Activated effector memory CD4-positive, alpha-beta T cell treated with anti-CD3 and anti-CD28 coated beads, Interleukin-2, amount 50 U/mL, for 16 hours (primary cell): Measurements from ENCODE around the gene UGT1A6.
A peak's percentile ranks its signal among the peaks of the same experiment; 100 is the strongest.

Experiments
- DNase-seq: peaks from one replicate; pipeline ENCODE4 v3.0.0-alpha.2; 2020

The UGT1A6 gene

DNA sequence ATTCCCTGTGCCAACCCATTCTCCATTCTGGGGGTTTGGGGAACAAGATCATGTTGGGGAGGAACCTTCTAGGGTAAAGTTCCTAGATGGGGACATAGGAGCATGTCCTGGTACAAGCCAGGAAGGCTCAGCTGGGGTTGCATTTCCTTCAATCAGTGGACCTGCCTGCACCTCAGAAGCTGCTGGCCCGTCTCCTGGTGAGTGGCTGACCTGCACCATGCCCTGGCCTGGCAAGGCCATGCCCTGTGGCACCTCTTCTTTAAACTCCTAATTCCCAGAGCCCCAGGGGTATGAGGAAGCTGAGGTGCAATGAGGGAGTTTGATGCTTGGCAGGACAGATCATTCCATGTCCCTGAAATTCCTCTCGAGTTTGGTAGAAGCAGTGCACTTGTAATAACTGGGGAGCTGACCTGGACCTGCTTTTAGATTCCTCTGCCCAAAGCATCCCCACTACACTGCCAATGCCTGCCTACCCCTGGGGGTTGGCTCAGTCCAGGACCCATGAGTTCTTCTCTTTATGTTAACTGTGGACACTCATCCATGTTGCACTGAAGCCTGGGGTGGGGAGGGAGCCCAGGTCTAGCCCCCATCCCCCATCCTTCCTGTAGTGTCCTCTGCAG is 110.7 kb downstream of the UGT1A6 start:
- peak; percentile 42 for DNase-seq

- no peak for DNase-seq
These were observed 111.3 kb downstream of the UGT1A6 start for GRCh38 chr2:233803994-233804393.

- peak; percentile 50 for DNase-seq
These were observed 114.7 kb downstream of the UGT1A6 start for GRCh38 chr2:233807215-233807865.

- DNase-seq: peak; percentile 57
These were observed 115.6 kb downstream of the UGT1A6 start for GRCh38 chr2:233807966-233808935.

- peak; percentile 43 for DNase-seq
These were observed 117.7 kb downstream of the UGT1A6 start for GRCh38 chr2:233810385-233810784.

GRCh38 chr2:233811087-233811486 is 118.4 kb downstream of the UGT1A6 start:
- peak; percentile 43 for DNase-seq

DNA sequence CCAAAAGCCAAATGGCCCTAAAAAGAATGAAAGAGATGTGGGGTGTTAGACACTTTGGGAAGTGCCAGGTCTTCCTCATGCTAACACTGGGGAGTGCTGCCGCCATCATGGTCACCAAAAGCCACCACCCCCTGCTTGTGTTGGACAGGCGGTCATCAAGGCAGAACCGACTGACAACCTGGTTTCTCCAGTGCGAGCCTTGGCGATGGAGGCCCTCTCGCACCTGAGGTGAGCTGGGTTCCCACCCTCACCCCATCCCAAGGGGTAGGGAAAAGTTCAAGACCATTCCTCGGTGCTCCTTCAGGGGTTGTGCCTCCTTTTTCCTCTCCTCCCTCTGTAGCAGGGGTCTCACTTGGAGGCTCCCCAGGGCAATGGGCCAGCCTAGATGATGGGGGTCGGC is 119.0 kb downstream of the UGT1A6 start:
- peak; percentile 37 for DNase-seq

GRCh38 chr2:233813236-233814055 is 120.8 kb downstream of the UGT1A6 start:
- DNase-seq: peak; percentile 36

GRCh38 chr2:233814056-233814835 is 121.6 kb downstream of the UGT1A6 start:
- peak; percentile 44 for DNase-seq

GRCh38 chr2:233815861-233816260 is 123.2 kb downstream of the UGT1A6 start:
- DNase-seq: no peak

- no peak for DNase-seq
These were observed 123.6 kb downstream of the UGT1A6 start for GRCh38 chr2:233816334-233816733.

DNA sequence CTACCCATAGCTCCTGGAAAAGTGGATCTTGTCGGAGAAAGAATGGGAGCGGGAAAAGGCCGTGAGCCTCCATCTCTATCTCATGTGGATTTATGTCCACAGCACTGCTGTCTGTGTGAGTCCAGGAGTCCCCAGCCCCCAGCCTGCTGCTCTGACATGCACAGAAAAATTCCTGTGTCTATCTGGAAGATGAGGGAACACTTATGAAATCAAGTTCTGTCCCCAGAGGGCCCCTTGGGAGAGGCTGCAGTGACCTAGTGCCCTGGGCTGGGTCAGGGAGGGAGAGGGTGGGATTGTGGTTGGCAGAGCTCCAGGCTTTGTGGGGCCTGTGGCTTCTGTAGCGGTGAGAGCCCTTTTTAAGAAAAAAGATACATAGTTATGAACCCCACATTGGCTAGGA is 124.1 kb downstream of the UGT1A6 start:
- DNase-seq: no peak

- DNase-seq: peak; percentile 51
These were observed 124.7 kb downstream of the UGT1A6 start for GRCh38 chr2:233817361-233817911.

- peak; percentile 45 for DNase-seq
These were observed 125.4 kb downstream of the UGT1A6 start for GRCh38 chr2:233817995-233818638.

DNA sequence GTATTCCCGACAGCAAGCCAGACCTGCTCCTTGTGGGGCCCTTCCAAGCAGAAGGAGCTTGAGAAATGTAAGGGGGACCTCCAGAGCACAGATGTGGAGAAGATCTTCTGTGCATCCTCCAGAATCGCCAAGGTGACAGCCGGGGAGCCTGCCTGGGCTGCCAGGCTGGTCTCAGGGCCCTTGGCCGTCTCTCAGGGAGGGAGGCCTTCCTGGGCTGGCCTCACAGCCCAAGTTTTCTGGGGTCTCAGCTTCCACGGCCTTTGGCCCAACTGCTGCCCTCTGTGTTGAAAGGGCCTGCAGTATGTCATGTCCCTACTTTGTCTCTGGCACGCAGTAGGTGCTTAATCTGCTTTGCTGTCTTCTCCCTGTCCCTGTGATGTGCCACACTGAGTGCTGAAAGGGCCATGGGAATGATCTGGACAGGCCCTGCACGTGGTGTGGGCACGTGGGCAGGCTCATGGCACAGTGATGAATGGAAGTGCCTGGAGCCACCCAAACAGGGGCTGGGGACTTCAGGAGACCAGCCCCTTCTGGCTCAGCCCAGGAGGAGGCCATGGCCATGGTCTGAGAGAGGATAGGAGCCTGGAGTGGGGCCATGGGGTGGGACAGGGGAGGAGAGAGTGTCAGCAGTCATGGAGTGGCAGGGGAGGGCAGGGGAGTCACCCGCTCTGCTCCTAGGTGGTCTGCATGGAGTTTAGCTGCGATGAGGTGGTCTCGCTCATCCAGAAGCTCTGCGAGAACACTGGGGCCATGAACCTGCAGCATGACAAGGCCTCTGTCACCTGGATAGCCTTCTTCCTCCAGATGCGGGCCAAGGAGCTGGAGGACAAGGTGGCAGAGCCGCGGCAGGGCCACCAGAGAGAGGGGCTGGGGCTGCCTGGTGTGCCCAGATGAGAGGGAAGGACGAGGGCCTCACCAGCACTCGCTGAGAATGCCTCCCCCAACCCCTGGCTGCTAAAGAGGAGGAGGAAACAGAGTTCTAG is 126.2 kb downstream of the UGT1A6 start:
- peak; percentile 42 for DNase-seq

- peak; percentile 53 for DNase-seq
These were observed 127.4 kb downstream of the UGT1A6 start for GRCh38 chr2:233819884-233820773.

GRCh38 chr2:233820774-233821105 is 128.1 kb downstream of the UGT1A6 start:
- peak; percentile 54 for DNase-seq

GRCh38 chr2:233821196-233821595 is 128.5 kb downstream of the UGT1A6 start:
- DNase-seq: peak; percentile 17

GRCh38 chr2:233821709-233822100 is 129.0 kb downstream of the UGT1A6 start:
- peak; percentile 22 for DNase-seq
